Peyer's patch (tissue), 4 donors: ENCODE measurements around the gene SLC7A5. TPM values are rescaled to one million over a fixed set of nuclear protein-coding genes. Genes with fewer than 3 reads are reported as not detected.

Source experiments
- DNase-seq, 3 donors: peaks; one replicate each; pipeline ENCODE4 v3.0.0-alpha.2; 2017 to 2019
- H3K27ac ChIP-seq, 4 donors: fragments of 200-600 bp; sonication (generic); one replicate each; pipeline ENCODE4 v1.5.1; 2016 to 2019
- H3K27me3 ChIP-seq, 2 donors: fragments of 200-600 bp; sonication (generic); one replicate each; pipeline ENCODE4 v1.5.1; 2019
- H3K36me3 ChIP-seq, 3 donors: fragments of 200-600 bp; sonication (generic); one replicate each; pipeline ENCODE4 v1.5.1; 2016 to 2019
- H3K4me1 ChIP-seq, 4 donors: fragments of 200-600 bp; sonication (generic); one replicate each; pipeline ENCODE4 v1.5.1; 2016 to 2019
- H3K4me3 ChIP-seq, 4 donors: fragments of 200-600 bp; sonication (generic); 1 replicate in 3 of 4; 2 replicates in 1 of 4; pipeline ENCODE4 v1.5.1; 2016 to 2019; ENCODE audit warnings: mild to moderate bottlenecking in 1 of 4
- H3K9me3 ChIP-seq, 4 donors: fragments of 200-600 bp; sonication (generic); one replicate each; pipeline ENCODE4 v1.5.1; 2016 to 2019; ENCODE audit warnings: mild to moderate bottlenecking in 1 of 4
- POLR2A ChIP-seq, 2 donors: fragments of 450-650 bp; IDR thresholded peaks; one replicate each; pipeline ENCODE4 v1.5.1; 2017; ENCODE audit warnings: antibody characterized with exemption in 2 of 2, mild to moderate bottlenecking in 2 of 2, moderate library complexity in 2 of 2
- total RNA-seq, 4 donors: library from RNA; depleted of rRNA; stranded (reverse); fragments of >200 nt; gene quantifications; one replicate each; pipeline ENCODE4 v1.1.0, GENCODE V29; 2016
- TF ChIP-seq, protein P1 (sequence below), 6 experiments: fragments of 450-650 bp in 4 of 6; fragments of 200-600 bp in 2 of 6; sonication (generic) in 1 of 6; IDR thresholded peaks; one replicate each; pipeline ENCODE4 v1.5.1; 2017 to 2019; ENCODE audit warnings: antibody characterized with exemption in 6 of 6, mild to moderate bottlenecking in 3 of 6, moderate library complexity in 1 of 6

SLC7A5 gene
- total RNA-seq, 4 donors from 2014 or later, result 3.2 to 4.7 (median 3.9) TPM

DNA sequence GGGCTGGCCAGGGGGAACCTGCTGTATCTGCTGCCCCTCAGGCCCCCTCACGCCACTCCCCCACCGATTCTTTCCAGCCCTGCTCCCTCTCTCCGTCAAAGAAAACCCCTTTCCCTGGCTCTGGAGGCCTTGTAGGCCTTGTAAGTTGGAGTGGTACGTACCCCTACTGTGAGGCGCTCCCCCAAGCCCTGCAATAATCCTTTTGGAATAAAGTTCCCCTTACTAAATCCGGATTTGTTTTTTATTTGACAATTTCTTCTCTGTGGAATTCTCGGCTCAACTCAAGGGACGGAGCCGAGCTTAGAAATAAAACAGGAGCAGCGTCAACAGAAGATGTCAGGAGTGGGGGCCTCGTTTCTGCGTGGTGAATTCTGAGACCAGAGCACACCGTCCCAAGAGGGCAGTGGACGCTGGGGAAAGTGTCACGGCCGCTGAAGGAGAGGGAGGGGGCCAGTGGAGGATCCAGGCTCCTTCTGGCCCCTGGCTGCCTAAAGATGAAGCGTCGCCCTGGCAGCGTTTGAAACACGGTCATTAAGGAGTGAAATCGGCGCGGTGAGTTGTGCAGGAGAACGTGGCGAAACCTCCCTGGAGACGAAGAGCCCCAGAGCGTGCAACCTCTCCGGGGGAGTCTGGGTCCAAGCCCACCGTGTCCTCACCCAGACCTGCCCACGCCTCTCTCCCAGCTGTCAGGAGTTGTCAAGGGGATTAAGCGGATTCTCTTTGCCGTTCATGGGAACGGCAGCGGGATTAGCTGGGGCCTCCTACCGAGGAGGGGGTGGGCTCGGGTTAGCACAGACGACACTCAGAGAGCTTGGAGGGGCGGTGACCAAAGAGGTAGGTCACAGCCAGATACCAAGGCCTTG lies 47.0 kb downstream of the SLC7A5 start:
- Histone ChIP-seq H3K9me3 (peaks cover 0 to 11% (median 5%) of the 10 kb centered on the region in 4 donors), H3K27me3 (no peaks in the 10 kb centered on the region), H3K4me3 (no peak overlapping the region), H3K27ac (no peak overlapping the region), H3K4me1 (no peaks in the 10 kb centered on the region), H3K36me3 (no peaks in the 10 kb centered on the region)
- TF ChIP-seq, protein P1, sequence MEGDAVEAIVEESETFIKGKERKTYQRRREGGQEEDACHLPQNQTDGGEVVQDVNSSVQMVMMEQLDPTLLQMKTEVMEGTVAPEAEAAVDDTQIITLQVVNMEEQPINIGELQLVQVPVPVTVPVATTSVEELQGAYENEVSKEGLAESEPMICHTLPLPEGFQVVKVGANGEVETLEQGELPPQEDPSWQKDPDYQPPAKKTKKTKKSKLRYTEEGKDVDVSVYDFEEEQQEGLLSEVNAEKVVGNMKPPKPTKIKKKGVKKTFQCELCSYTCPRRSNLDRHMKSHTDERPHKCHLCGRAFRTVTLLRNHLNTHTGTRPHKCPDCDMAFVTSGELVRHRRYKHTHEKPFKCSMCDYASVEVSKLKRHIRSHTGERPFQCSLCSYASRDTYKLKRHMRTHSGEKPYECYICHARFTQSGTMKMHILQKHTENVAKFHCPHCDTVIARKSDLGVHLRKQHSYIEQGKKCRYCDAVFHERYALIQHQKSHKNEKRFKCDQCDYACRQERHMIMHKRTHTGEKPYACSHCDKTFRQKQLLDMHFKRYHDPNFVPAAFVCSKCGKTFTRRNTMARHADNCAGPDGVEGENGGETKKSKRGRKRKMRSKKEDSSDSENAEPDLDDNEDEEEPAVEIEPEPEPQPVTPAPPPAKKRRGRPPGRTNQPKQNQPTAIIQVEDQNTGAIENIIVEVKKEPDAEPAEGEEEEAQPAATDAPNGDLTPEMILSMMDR (IDR thresholded peaks at IDR 0.05), result no peak
- no peak for TF ChIP-seq POLR2A (IDR thresholded peaks at IDR 0.05)
- DNase-seq, result no peak

DNA sequence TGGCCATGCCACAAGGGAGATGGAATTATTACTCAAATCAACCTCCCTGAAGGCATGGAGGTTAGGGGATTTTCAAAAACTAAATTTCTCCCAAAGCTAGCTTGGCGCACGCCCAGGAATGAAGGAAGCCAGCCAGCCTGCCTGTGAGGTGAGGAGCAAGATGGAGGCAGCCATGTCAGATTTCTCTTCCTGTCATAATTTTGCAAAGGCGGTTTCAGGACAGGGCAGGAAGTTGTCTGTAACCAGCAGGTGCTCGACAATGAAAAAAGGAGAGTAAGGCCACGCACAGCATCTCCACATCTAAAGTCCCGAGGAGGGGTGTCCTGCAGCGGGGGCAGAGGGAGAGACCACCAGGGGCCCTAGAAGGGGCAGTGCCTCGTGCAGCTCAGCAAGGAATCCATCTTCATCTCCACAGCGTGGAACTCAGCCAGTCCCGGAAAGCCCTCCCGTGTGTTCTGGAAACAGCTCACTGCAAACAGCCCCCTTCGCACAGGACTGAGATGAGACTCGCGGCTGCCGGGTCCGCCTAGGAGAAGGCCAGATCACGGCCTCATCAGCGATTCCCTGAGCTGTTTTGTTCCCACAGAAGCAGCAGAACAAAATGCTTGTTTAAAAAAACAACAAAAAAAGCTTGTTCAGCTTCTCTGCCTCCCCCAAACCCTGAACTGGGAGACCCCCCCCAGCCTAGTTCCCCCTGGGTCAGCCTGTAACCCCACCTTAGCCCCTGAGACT lies 47.8 kb downstream of the SLC7A5 start:
- DNase-seq, result no peak
- Histone ChIP-seq H3K27me3 (no peaks in the 10 kb centered on the region), H3K27ac (no peak overlapping the region), H3K4me3 (no peak overlapping the region), H3K36me3 (no peaks in the 10 kb centered on the region), H3K4me1 (no peaks in the 10 kb centered on the region), H3K9me3 (peaks cover 0 to 18% (median 9%) of the 10 kb centered on the region in 4 donors)
- TF ChIP-seq, protein P1 (IDR thresholded peaks at IDR 0.05), result no peak
- no peak for TF ChIP-seq POLR2A (IDR thresholded peaks at IDR 0.05)

DNA sequence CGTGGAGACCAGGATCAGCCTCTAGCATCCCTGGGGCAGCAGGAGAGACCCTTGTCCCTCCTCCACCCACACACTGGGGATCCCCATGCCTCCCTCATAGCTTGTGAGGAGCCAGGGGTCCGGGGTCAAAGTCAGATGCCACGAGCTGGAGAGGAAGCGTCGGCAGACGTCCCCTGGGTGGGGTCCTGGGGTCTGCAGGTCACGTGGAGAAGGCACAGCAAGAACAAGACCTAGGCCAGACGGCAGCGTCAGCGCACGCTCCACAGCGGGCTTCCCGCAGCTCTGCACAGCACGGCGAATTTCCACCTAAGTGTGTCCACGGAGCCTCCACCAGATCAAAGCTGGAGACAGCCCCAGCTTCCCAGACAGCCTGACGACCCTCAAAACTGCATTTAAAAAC lies 49.3 kb downstream of the SLC7A5 start:
- peaks cover 0 to 22% (median 10%) of the 10 kb centered on the region in 4 donors for H3K9me3 ChIP-seq
- DNase-seq, result no peak

DNA sequence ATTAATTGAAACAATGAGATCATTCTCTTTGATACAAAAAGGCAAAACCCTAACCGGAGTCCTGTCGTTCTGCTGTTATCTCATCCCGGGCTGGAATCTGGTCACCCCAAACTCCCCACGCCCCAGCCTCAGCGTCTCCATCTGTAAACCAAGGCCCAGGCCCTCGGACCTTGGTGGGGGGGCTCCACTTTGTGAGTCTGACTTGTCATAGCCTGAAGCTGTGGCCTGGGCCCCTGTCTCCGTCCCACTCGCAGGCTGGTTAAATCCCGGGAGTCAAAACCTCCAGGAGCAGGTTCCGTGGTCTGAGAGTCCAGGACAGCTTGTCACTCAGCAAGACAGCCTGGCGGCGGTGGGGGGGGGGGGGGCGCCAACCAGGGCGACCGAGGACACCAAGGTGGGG lies 50.0 kb downstream of the SLC7A5 start:
- no peak for TF ChIP-seq POLR2A (IDR thresholded peaks at IDR 0.05)
- TF ChIP-seq, protein P1 (IDR thresholded peaks at IDR 0.05), result no peak
- no peak overlapping the region for H3K27ac ChIP-seq
- H3K4me1 ChIP-seq, result no peaks in the 10 kb centered on the region
- no peak for DNase-seq
- H3K9me3 ChIP-seq, result peaks cover 0 to 22% (median 10%) of the 10 kb centered on the region in 4 donors
- H3K4me3 ChIP-seq, result no peak overlapping the region
- H3K27me3 ChIP-seq, result no peaks in the 10 kb centered on the region
- no peaks in the 10 kb centered on the region for H3K36me3 ChIP-seq

More for the DNA sequence above, 49.3 kb downstream of the SLC7A5 start:
- Histone ChIP-seq H3K27me3 (no peaks in the 10 kb centered on the region), H3K27ac (no peak overlapping the region), H3K4me3 (no peak overlapping the region), H3K4me1 (no peaks in the 10 kb centered on the region), H3K36me3 (no peaks in the 10 kb centered on the region)
- TF ChIP-seq, protein P1 (IDR thresholded peaks at IDR 0.05), result no peak
- no peak for TF ChIP-seq POLR2A (IDR thresholded peaks at IDR 0.05)

DNA sequence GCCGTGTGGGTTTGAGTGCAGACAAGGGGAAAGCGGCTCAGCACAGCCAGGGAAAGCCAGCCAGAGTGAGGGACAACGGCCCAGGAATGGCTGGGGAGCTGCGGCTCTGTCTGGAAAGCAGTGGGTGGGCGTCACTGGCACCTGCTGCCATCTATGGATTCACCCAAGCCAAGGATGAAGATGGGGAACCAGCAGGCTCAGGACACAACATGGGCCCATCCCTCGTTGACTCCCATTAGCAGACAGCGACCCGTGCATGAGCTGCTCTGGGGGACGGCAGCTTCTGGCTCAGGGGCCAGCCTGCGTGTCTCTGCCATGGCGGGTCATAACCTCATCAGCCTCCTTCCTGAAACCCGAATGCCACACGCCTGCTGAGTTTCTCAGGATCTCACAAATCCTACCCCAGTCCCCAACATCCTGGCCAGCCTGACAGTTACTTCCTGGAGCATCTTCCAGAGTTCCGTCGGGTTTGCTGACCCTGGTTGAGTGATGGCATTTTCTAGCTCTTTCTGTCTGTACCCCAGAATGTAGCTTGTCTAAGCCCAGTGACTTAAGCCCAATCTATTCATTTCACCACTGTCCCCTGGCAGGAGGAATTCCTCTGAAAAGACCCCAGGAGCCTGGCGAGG lies 50.7 kb downstream of the SLC7A5 start:
- no peak for TF ChIP-seq POLR2A (IDR thresholded peaks at IDR 0.05)
- TF ChIP-seq, protein P1 (IDR thresholded peaks at IDR 0.05), result no peak
- peaks cover 0 to 22% (median 10%) of the 10 kb centered on the region in 4 donors for H3K9me3 ChIP-seq
- H3K27me3 ChIP-seq, result no peaks in the 10 kb centered on the region
- no peaks in the 10 kb centered on the region for H3K4me1 ChIP-seq
- no peak for DNase-seq
- no peak overlapping the region for H3K4me3 ChIP-seq
- H3K36me3 ChIP-seq, result no peaks in the 10 kb centered on the region
- no peak overlapping the region for H3K27ac ChIP-seq
